Astrocyte (in vitro differentiated cells and primary cell): Measurements from ENCODE around the gene ARHGAP24. TPM values are rescaled to one million over a fixed set of nuclear protein-coding genes. Genes with fewer than 3 reads are reported as not detected.

ENCODE experiments used
- DNase-seq: peaks from one replicate; pipeline ENCODE4 v3.0.0-alpha.2; 2010; ENCODE audit warnings: low read depth
- FAIRE-seq: peaks from 2 replicates; lab custom pipeline; 2011; peaks lifted over from hg19 to GRCh38; lab: Jason Lieb, UNC
- H2AFZ ChIP-seq: 2 replicates; pipeline ENCODE4 v1.6.0; 2012; ENCODE audit warnings: low read depth, low read length, inconsistent platforms
- H3K27ac ChIP-seq: 2 replicates; pipeline ENCODE4 v1.5.1; 2011; ENCODE audit warnings: low read depth, low read length, inconsistent platforms
- H3K27me3 ChIP-seq: 2 replicates; pipeline ENCODE4 v1.6.0; 2011; ENCODE audit warnings: low read length, inconsistent platforms; ENCODE audit not compliant: insufficient read depth
- H3K36me3 ChIP-seq: 2 replicates; pipeline ENCODE4 v1.5.1; 2011; ENCODE audit warnings: low read length, inconsistent platforms; ENCODE audit not compliant: insufficient read depth
- H3K4me1 ChIP-seq: 2 replicates; pipeline ENCODE4 v1.5.1; 2011; ENCODE audit warnings: low read length, inconsistent platforms; ENCODE audit not compliant: insufficient read depth
- H3K4me2 ChIP-seq: 2 replicates; pipeline ENCODE4 v1.6.0; 2012; ENCODE audit warnings: low read length, inconsistent platforms
- H3K4me3 ChIP-seq: 2 replicates; pipeline ENCODE4 v1.5.1; 2011; ENCODE audit warnings: low read depth, mild to moderate bottlenecking, low read length, inconsistent platforms; ENCODE audit not compliant: insufficient read depth
- H3K79me2 ChIP-seq: 2 replicates; pipeline ENCODE4 v1.6.0; 2012; ENCODE audit warnings: mild to moderate bottlenecking, low read length, inconsistent platforms; ENCODE audit not compliant: insufficient read depth
- H3K9ac ChIP-seq: 2 replicates; pipeline ENCODE4 v1.6.0; 2012; ENCODE audit warnings: mild to moderate bottlenecking, low read length, inconsistent platforms
- H3K9me3 ChIP-seq: 2 replicates; pipeline ENCODE4 v1.5.1; 2012; ENCODE audit warnings: low read depth, mild to moderate bottlenecking, low read length, inconsistent platforms; ENCODE audit not compliant: insufficient read depth
- H4K20me1 ChIP-seq: 2 replicates; pipeline ENCODE4 v1.6.0; 2012; ENCODE audit warnings: low read length, inconsistent platforms; ENCODE audit not compliant: insufficient read depth
- H3K27ac Mint-ChIP-seq: one replicate; pipeline ENCODE4 v1.8.0; 2021; ENCODE audit warnings: mild to moderate bottlenecking, mixed read lengths; ENCODE audit not compliant: unreplicated experiment
- H3K27me3 Mint-ChIP-seq: one replicate; pipeline ENCODE4 v1.8.0; 2021; ENCODE audit warnings: low read depth, mixed read lengths; ENCODE audit not compliant: unreplicated experiment
- H3K36me3 Mint-ChIP-seq: one replicate; pipeline ENCODE4 v1.8.0; 2021; ENCODE audit warnings: low read depth, mixed read lengths; ENCODE audit not compliant: unreplicated experiment
- H3K4me1 Mint-ChIP-seq: one replicate; pipeline ENCODE4 v1.8.0; 2021; ENCODE audit warnings: low read depth, mixed read lengths; ENCODE audit not compliant: unreplicated experiment
- H3K4me3 Mint-ChIP-seq: one replicate; pipeline ENCODE4 v1.8.0; 2021; ENCODE audit warnings: mild to moderate bottlenecking, moderate library complexity, mixed read lengths; ENCODE audit not compliant: unreplicated experiment
- H3K9me3 Mint-ChIP-seq: one replicate; pipeline ENCODE4 v1.8.0; 2021; ENCODE audit warnings: mild to moderate bottlenecking, mixed read lengths; ENCODE audit not compliant: unreplicated experiment
- CTCF ChIP-seq: IDR thresholded peaks from 2 replicates; pipeline ENCODE4 v1.5.1; 2011; ENCODE audit warnings: low read depth, mild to moderate bottlenecking, inconsistent platforms, low read length, moderate library complexity; ENCODE audit not compliant: insufficient read depth
- EZH2 ChIP-seq: IDR thresholded peaks from 2 replicates; pipeline ENCODE4 v1.6.1; 2012; ENCODE audit warnings: mild to moderate bottlenecking, low read length, inconsistent platforms; ENCODE audit not compliant: insufficient read depth
- total RNA-seq: library from RNA; stranded (reverse); gene quantifications from 2 replicates; pipeline ENCODE4 v1.2.1, GENCODE V29; 2021

The ARHGAP24 gene
- total RNA-seq, 1 donor from 2014 or later, result 2.1 TPM

GRCh38 chr4:85498068-85498733 is 23.3 kb downstream of the ARHGAP24 start:
- no peaks in the 10 kb centered on the region for H3K36me3 ChIP-seq
- H3K36me3 Mint-ChIP-seq, result no peaks in the 10 kb centered on the region
- H2AFZ ChIP-seq, result peak overlapping the region; percentile 29
- DNase-seq (peak; percentile 69), FAIRE-seq (no peak)
- H3K4me1 ChIP-seq, result peaks cover 17% of the 10 kb centered on the region
- H3K9me3 Mint-ChIP-seq, result no peaks in the 10 kb centered on the region
- peak overlapping the region; percentile 11 for H3K27ac ChIP-seq
- no peaks in the 10 kb centered on the region for H3K9me3 ChIP-seq
- H3K4me2 ChIP-seq, result no peak overlapping the region
- H4K20me1 ChIP-seq, result no peaks in the 10 kb centered on the region
- H3K27ac Mint-ChIP-seq, result peak overlapping the region; percentile 89
- no peak overlapping the region for H3K9ac ChIP-seq
- H3K27me3 Mint-ChIP-seq, result no peaks in the 10 kb centered on the region
- H3K4me3 ChIP-seq, result no peak overlapping the region
- TF ChIP-seq CTCF (no peak), EZH2 (no peak)
- no peaks in the 10 kb centered on the region for H3K27me3 ChIP-seq
- no peak overlapping the region for H3K4me3 Mint-ChIP-seq
- H3K4me1 Mint-ChIP-seq, result peaks cover 14% of the 10 kb centered on the region
- no peaks in the 10 kb centered on the region for H3K79me2 ChIP-seq

GRCh38 chr4:85499573-85499972 is 24.6 kb downstream of the ARHGAP24 start:
- Mint-ChIP-seq H3K27ac (no peak overlapping the region), H3K36me3 (no peaks in the 10 kb centered on the region), H3K27me3 (no peaks in the 10 kb centered on the region), H3K9me3 (peaks cover 4% of the 10 kb centered on the region), H3K4me3 (no peak overlapping the region), H3K4me1 (peaks cover 14% of the 10 kb centered on the region)
- H3K9ac ChIP-seq, result no peak overlapping the region
- H3K4me2 ChIP-seq, result no peak overlapping the region
- H3K79me2 ChIP-seq, result no peaks in the 10 kb centered on the region
- H3K27me3 ChIP-seq, result no peaks in the 10 kb centered on the region
- DNase-seq (no peak), FAIRE-seq (no peak)
- H3K4me3 ChIP-seq, result no peak overlapping the region
- TF ChIP-seq EZH2, result no peak
- TF ChIP-seq CTCF, result no peak
- H4K20me1 ChIP-seq, result no peaks in the 10 kb centered on the region
- H3K27ac ChIP-seq, result no peak overlapping the region
- H3K4me1 ChIP-seq, result peaks cover 17% of the 10 kb centered on the region
- H3K36me3 ChIP-seq, result no peaks in the 10 kb centered on the region
- no peaks in the 10 kb centered on the region for H3K9me3 ChIP-seq
- H2AFZ ChIP-seq, result no peak overlapping the region
